Endothelial cell of hepatic sinusoid (primary cell): Measurements from ENCODE around the gene GCLM.
"Not testable (repeated sequence)": the region's sequence is repeated elsewhere in the genome, so short reads cannot be mapped to it uniquely, and the experiment has no call there.

Experiments
- in situ Hi-C: cut with HindIII; loops from 2 replicates; pipeline ENCODE4 v1.10.0; 2017; ENCODE audit warnings: low sequenced_read_pairs

Gene GCLM

GRCh38 chr1:93899543-93900207 lies 9.6 kb downstream of the GCLM start:
- in situ Hi-C loops = no loop called here

DNA sequence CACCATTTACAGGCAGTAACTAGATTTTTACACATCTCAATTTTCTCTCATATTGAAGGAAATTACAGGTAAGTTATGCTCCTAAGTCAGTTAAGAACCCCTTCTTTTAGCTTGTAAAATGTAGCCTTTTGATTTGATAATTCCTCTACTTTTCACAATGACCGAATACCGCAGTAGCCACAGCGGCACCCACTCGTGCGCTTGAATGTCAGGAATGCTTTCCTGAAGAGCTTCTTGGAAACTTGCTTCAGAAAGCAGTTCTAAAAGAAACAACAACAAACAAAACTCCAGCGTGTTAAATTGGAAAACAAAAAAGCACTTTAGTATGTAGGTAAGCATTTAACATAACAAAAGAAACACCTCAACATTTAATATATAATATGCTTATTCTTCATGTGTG lies 20.3 kb downstream of the GCLM start:
- in situ Hi-C loops = no loop called here

DNA sequence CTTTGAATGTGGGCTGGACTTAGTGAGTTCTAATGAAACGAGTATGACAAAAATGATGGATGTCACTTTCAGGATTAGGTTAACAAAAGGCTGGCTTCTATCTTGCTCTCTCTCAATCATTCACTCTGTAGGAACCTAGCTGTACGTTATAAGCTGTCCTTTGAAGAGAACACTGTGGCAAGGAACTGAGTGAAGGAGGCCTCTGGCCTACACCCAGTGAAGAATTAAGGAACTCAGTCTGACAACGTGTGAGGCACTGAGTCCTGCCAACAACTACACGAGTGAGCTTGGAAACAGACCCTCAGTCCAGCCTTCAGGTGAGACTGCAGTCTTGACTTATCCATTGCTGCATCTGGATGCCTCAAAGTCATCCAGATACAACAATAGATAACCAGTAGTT lies 27.0 kb downstream of the GCLM start:
- in situ Hi-C loops = no loop called here

DNA sequence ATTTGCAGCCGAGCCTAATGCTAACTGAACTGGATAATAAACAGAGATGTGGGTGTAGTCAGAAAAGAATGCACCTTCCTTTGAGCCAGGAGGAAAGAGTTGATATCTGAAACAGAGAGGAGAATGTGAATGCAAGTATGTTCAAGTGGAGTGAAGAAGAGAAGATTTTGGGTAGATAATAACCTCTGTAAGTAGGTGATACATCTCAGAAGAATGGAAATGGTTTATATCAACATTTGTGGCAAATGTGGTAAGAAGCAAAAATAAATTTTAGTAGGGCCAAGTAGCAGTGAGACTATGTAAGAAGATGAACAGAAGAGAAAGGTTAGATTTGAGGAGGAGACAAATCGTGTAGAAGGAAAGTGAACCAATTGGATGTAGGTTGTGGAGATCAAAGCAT lies 28.5 kb downstream of the GCLM start:
- in situ Hi-C loops = no loop called here

GRCh38 chr1:93878889-93879586 lies 30.2 kb downstream of the GCLM start, which contains the start of gene DNTTIP2:
TSS of gene DNTTIP2 (minus strand) at chr1:93879206. CDS start at chr1:93879148, 58 bp downstream.
- in situ Hi-C loops = loop anchor here (5.0 kb wide), 1 partner anchor 93 kb away; no protein-coding TSS in a partner anchor

DNA sequence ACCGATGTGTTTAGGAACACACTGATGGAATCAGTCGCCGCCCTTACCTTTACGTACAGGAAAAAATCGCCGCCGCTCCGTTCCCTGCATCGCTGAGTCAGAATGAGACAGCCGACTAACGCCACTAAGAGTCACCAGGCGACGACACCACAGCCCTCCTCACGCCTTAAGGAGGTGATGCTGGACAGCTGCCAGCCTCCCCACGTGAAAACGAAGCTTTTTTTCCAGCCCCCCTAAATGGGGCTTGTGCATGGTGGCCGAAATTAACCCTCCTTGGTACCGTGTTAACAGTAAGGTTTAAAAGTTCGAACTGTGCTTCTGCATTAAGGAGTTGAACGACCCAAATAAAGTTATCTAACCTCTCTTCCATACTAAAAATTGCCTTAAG lies 30.7 kb downstream of the GCLM start:
- in situ Hi-C loops = loop anchor here (5.0 kb wide), 1 partner anchor 94 kb away; no protein-coding TSS in a partner anchor

DNA sequence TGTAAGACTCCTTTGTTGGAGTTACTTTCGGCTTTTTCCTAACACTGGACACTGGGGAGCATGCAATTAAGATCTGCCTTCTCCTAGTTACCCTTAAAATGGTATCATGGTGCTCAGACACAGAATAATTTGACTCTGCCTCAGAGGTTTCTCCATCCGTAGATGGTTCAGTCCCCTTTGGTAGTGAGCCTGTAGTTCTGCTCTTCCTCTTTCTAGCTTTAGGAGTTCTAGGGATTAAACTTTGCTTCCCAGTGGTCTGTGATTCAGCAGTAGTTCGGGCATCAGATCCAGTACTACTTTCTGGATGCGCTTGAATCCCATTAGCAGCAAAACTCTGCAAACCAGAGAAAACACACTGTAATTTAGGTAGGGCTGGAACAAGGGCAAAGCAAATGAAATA lies 31.7 kb downstream of the GCLM start:
- in situ Hi-C loops = loop anchor here (5.0 kb wide), 1 partner anchor 95 kb away; no protein-coding TSS in a partner anchor

DNA sequence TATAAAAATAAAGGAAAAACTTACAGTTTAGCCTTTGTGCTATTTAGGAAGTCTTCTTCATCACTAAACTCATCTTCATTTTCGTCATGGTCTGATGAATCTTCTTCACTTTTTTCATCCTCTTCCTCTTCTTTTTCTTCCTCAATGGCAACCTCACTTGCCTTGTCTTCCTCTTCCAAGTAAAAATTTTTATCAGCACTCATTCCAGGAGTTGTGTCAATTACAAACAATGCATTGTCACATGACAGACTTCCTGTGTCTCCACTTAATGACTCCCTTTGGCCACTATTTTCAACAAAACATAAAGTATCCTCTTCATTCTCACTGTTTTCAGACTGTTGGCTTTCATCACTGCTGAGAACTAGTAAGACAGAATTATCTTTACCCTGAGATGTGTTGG lies 33.0 kb downstream of the GCLM start:
- in situ Hi-C loops = loop anchor here (5.0 kb wide), 1 partner anchor 96 kb away; no protein-coding TSS in a partner anchor

DNA sequence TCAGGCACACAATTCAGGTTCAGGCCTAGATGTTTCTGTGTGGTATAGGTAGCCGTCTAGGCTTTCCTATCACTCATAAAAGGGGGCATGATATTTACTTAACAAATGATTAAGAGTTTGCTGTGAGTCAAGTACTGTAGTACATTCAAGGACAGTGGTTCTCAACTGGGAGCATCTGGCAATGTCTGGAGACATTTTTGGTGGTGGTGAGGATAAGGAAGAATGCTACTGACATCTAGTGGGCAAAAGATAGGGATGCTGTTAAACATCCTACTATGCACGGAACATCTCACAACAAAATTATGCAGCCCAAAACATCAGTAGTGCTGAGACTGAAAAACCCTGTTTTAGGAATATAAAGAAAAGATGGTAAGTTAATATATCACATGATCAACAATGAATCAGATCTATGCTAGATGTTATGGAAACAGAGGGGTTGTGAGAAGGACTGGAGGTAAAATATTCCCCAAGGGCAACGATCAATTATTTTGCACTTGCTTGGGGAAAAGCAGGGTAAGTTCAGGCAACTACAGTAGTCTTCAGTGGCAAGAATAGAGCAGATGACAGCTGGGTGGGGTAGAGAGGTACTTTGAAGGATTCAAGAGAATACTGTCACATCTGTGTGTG lies 35.1 kb downstream of the GCLM start:
- in situ Hi-C loops = no loop called here

- in situ Hi-C loops = no loop called here
Observed at GRCh38 chr1:93871366-93871765, 37.9 kb downstream of the GCLM start.

- in situ Hi-C loops = no loop called here
Observed at GRCh38 chr1:93869653-93870052, 39.6 kb downstream of the GCLM start.

- in situ Hi-C loops = not testable (repeated sequence)
Observed at GRCh38 chr1:93868492-93868891, 40.7 kb downstream of the GCLM start.

DNA sequence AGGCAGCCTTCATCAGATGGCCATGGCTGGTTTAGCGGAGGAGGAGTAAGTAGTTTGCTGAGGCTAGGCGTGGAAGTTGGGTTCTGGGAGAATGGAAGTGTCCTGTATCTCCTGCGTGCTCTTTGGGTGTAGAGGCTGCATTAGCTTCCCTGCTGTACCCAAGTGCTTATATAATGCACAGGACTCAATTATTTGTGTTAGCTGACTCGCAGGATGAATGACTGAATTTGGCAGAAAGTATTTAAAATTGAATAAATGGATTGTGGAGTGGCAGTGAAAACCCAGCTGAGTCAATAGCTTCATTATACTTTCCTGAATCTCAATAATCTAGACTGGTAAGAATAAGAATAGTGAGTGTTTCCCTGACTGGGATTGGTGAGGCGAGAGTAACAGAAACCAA lies 44.0 kb downstream of the GCLM start:
- in situ Hi-C loops = no loop called here

GRCh38 chr1:93864175-93864574 lies 45.1 kb downstream of the GCLM start:
- in situ Hi-C loops = no loop called here

GRCh38 chr1:93857653-93858052 lies 51.6 kb downstream of the GCLM start:
- in situ Hi-C loops = not testable (repeated sequence)

GRCh38 chr1:93855983-93856382 lies 53.2 kb downstream of the GCLM start:
- in situ Hi-C loops = not testable (repeated sequence)

DNA sequence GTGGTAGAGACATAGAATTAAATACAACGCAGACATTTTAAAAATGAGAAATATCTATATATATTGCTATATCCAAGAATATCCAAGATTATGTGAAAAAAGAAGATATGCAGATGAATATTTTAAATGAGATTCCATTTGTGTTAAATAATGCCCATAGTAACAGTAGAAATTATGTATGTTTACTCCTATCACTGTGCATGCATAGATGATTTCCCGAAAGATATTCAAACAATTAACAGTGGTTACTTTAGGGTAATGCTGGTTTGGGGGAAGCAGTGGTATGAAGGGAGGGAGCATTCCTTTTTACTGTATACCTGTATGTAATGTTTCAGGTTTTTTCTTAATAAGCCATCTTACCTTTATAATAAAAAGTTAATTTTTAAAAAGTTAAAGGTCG lies 55.3 kb downstream of the GCLM start:
- in situ Hi-C loops = no loop called here

DNA sequence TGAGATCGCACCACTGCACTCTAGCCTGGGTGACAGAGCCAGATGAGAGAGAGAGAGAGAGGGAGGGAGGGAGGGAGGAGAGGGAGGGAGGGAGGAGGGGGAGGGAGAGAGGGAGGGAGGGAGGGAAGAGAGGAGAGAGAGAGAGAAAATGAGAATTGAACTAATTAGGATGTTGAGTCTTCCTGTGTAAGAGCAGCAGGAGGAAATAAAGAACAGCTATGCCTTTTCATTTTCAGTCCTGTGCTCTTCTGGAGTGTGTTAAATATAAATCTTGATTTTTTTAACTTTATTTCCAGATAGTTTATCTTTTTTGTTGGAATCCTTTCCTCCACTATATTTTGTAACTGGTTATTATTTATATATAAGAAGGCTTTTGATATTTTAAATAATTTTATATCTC lies 57.4 kb downstream of the GCLM start:
- in situ Hi-C loops = no loop called here

GRCh38 chr1:93851327-93851712 lies 57.9 kb downstream of the GCLM start:
- in situ Hi-C loops = no loop called here

- in situ Hi-C loops = not testable (repeated sequence)
Observed at GRCh38 chr1:93850687-93851326, 58.4 kb downstream of the GCLM start.

DNA sequence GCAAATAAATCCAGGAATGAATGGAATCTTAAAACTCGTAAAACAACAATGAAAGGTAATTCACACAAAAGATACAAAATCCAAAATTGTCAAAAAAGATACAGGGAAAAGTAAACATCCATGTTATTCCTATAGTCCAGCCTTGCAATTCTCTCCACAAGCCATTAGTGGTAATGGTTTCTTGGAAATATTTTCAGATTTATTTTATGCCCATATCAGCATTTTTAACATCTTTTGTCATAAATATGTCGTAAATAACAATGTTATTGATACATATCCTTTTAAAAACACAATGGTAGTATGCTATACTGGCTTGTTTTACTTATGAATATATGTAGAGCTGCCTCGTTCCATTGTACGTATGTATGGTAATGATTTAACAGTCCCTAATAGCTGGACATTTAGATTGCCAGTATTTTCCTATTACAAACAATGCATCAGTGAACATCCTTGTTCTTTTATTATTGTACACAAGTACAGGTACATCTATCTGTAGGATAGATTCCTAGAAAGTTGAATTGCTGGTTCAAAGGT lies 60.8 kb downstream of the GCLM start:
- in situ Hi-C loops = no loop called here
